ENCODE results near the gene PRR16.

- no peak for TF ChIP-seq POLR2A (IDR thresholded peaks at IDR 0.05)
- TF ChIP-seq, protein P1, sequence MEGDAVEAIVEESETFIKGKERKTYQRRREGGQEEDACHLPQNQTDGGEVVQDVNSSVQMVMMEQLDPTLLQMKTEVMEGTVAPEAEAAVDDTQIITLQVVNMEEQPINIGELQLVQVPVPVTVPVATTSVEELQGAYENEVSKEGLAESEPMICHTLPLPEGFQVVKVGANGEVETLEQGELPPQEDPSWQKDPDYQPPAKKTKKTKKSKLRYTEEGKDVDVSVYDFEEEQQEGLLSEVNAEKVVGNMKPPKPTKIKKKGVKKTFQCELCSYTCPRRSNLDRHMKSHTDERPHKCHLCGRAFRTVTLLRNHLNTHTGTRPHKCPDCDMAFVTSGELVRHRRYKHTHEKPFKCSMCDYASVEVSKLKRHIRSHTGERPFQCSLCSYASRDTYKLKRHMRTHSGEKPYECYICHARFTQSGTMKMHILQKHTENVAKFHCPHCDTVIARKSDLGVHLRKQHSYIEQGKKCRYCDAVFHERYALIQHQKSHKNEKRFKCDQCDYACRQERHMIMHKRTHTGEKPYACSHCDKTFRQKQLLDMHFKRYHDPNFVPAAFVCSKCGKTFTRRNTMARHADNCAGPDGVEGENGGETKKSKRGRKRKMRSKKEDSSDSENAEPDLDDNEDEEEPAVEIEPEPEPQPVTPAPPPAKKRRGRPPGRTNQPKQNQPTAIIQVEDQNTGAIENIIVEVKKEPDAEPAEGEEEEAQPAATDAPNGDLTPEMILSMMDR (IDR thresholded peaks at IDR 0.05) = no peak
- no peak for TF ChIP-seq POLR2AphosphoS5 (IDR thresholded peaks at IDR 0.05)
- TF ChIP-seq EP300 (IDR thresholded peaks at IDR 0.05) = no peak
Observed at GRCh38 chr5:120682851-120683250, 218.8 kb downstream of the PRR16 start.
